ENCODE measurements around the gene FOLR1.
A peak's percentile ranks its signal among the peaks of the same experiment; 100 is the strongest.

Gene FOLR1

GRCh38 chr11:72238040-72238450 lies 46.1 kb downstream of the FOLR1 start:
- Histone ChIP-seq H3K9me3 (ENCODE audit: insufficient read depth, low read length, severe bottlenecking) (no peaks in the 10 kb centered on the region), H4K20me1 (ENCODE audit: insufficient read depth, low read length) (peaks cover 16% of the 10 kb centered on the region; the same call in 1 of the 2 replicates), H3K27ac (ENCODE audit: low read length) (no peak overlapping the region), H2AFZ (ENCODE audit: low read depth, low read length) (no peak overlapping the region), H3K27me3 (ENCODE audit: insufficient read depth, low read length, poor library complexity) (no peaks in the 10 kb centered on the region), H3K79me2 (ENCODE audit: insufficient read depth, low read length) (no peaks in the 10 kb centered on the region), H3K36me3 (ENCODE audit: insufficient read depth, low read length) (peaks cover 55% of the 10 kb centered on the region), H3K9ac (ENCODE audit: low read depth, low read length) (no peak overlapping the region), H3K4me1 (ENCODE audit: insufficient read depth, low read length) (no peaks in the 10 kb centered on the region), H3K4me2 (ENCODE audit: insufficient read depth, low read length) (no peak overlapping the region), H3K4me3 (ENCODE audit: low read depth in 1 of 2, low read length in 2 of 2) (no peak overlapping the region)
- TF ChIP-seq EZH2 (IDR thresholded peaks at IDR 0.05; ENCODE audit: borderline replicate concordance, low read depth, low read length, severe bottlenecking), result no peak
- TF ChIP-seq, protein P1, sequence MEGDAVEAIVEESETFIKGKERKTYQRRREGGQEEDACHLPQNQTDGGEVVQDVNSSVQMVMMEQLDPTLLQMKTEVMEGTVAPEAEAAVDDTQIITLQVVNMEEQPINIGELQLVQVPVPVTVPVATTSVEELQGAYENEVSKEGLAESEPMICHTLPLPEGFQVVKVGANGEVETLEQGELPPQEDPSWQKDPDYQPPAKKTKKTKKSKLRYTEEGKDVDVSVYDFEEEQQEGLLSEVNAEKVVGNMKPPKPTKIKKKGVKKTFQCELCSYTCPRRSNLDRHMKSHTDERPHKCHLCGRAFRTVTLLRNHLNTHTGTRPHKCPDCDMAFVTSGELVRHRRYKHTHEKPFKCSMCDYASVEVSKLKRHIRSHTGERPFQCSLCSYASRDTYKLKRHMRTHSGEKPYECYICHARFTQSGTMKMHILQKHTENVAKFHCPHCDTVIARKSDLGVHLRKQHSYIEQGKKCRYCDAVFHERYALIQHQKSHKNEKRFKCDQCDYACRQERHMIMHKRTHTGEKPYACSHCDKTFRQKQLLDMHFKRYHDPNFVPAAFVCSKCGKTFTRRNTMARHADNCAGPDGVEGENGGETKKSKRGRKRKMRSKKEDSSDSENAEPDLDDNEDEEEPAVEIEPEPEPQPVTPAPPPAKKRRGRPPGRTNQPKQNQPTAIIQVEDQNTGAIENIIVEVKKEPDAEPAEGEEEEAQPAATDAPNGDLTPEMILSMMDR (IDR thresholded peaks at IDR 0.05; ENCODE audit: borderline replicate concordance, extremely low read depth, low read length, poor library complexity, severe bottlenecking), result peak; percentile 78
- DNase-seq, result peak; percentile 55
- ATAC-seq (ENCODE audit: insufficient read depth, low read depth), result peak; percentile 70

DNA sequence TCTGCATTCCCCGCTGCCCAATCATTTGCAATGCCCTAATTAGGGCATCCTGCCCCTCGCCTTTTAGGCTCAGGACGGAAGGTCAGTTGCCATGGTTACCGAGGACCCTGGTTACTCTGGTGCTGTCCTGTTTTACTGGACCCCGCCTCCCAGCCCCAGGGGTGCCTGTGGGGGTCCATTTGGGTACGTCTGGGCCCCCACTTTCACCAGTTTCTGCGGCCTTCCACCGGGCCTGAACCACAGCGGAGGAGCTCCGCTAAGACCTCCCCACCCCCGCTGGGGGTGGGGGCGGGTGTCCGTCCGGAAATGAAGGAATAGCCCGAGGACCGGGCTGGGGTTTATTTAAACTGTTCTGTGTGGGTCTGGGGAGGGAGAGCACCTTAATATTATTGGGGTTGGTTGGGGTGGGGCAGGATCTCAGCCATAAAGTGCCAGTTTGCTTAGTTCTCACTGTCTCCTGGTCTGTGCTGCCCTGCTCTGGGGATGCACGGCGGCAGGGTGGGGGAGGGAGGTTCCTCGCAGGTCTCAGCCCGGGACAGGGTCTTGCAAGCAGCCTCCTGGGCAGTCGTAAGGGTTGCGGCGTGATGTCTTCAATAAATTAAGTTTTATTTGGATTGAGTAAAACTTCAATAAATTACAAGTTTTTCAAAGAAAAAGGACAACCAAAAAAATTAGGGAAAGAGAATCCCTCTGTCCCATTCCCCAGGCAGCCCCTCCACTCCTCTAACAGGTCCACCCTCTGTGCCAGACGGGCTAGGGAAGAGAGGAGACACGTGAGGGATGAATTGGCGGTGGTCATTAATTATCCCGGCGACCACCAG lies 46.8 kb downstream of the FOLR1 start:
- no peak for ATAC-seq (ENCODE audit: insufficient read depth, low read depth)
- H3K9me3 ChIP-seq (ENCODE audit: insufficient read depth, low read length, severe bottlenecking), result no peaks in the 10 kb centered on the region
- H3K4me2 ChIP-seq (ENCODE audit: insufficient read depth, low read length), result no peak overlapping the region
- TF ChIP-seq, protein P1 (IDR thresholded peaks at IDR 0.05; ENCODE audit: borderline replicate concordance, extremely low read depth, low read length, poor library complexity, severe bottlenecking), result no peak
- TF ChIP-seq EZH2 (IDR thresholded peaks at IDR 0.05; ENCODE audit: borderline replicate concordance, low read depth, low read length, severe bottlenecking), result no peak
- no peaks in the 10 kb centered on the region for H3K79me2 ChIP-seq (ENCODE audit: insufficient read depth, low read length)
- H2AFZ ChIP-seq (ENCODE audit: low read depth, low read length), result no peak overlapping the region
- no peaks in the 10 kb centered on the region for H3K4me1 ChIP-seq (ENCODE audit: insufficient read depth, low read length)
- no peaks in the 10 kb centered on the region for H3K27me3 ChIP-seq (ENCODE audit: insufficient read depth, low read length, poor library complexity)
- no peak overlapping the region for H3K4me3 ChIP-seq (ENCODE audit: low read depth in 1 of 2, low read length in 2 of 2)
- H3K36me3 ChIP-seq (ENCODE audit: insufficient read depth, low read length), result peaks cover 48% of the 10 kb centered on the region
- no peak overlapping the region for H3K9ac ChIP-seq (ENCODE audit: low read depth, low read length)
- DNase-seq, result no peak
- no peak overlapping the region for H3K27ac ChIP-seq (ENCODE audit: low read length)
- peaks cover 16% of the 10 kb centered on the region; the same call in 1 of the 2 replicates for H4K20me1 ChIP-seq (ENCODE audit: insufficient read depth, low read length)

DNA sequence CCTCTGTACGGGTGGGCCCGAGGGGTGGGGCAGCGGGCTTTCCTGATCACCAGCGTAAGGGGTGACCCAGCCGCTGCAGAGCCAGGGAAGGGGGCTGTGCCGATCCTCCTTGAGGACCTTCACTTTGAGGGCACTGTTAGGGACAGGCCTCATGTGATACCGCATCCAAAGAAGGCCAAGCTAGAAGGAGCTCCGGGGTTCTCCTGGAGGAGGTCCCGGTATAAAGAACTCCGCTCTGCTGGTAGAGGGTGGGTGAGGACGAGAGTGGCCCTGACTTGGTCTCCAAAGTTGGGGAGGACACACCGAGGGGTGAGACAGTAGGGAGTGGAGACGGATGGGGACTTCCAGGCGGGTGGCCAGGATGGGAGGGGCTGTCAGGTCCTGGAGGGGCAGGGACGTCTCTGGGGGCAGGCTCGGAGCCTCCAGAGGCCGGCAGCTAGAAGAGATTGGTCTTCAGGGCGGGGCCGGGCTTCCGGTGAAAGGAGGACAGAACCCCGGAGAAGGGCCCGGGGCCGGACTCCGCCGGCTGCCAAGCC lies 47.4 kb downstream of the FOLR1 start:
- Histone ChIP-seq H3K9me3 (ENCODE audit: insufficient read depth, low read length, severe bottlenecking) (no peaks in the 10 kb centered on the region), H3K79me2 (ENCODE audit: insufficient read depth, low read length) (no peaks in the 10 kb centered on the region), H3K27me3 (ENCODE audit: insufficient read depth, low read length, poor library complexity) (no peaks in the 10 kb centered on the region), H3K4me2 (ENCODE audit: insufficient read depth, low read length) (no peak overlapping the region), H2AFZ (ENCODE audit: low read depth, low read length) (no peak overlapping the region), H3K4me3 (ENCODE audit: low read depth in 1 of 2, low read length in 2 of 2) (no peak overlapping the region), H3K9ac (ENCODE audit: low read depth, low read length) (no peak overlapping the region), H3K36me3 (ENCODE audit: insufficient read depth, low read length) (peaks cover 42% of the 10 kb centered on the region), H4K20me1 (ENCODE audit: insufficient read depth, low read length) (peaks cover 16% of the 10 kb centered on the region; the same call in 1 of the 2 replicates), H3K27ac (ENCODE audit: low read length) (no peak overlapping the region), H3K4me1 (ENCODE audit: insufficient read depth, low read length) (no peaks in the 10 kb centered on the region)
- ATAC-seq (ENCODE audit: insufficient read depth, low read depth) (peak; percentile 22; the same call in 2 of the 3 replicates), DNase-seq (no peak)
- TF ChIP-seq EZH2 (IDR thresholded peaks at IDR 0.05; ENCODE audit: borderline replicate concordance, low read depth, low read length, severe bottlenecking), result no peak
- TF ChIP-seq, protein P1 (IDR thresholded peaks at IDR 0.05; ENCODE audit: borderline replicate concordance, extremely low read depth, low read length, poor library complexity, severe bottlenecking), result no peak

Data from DND-41 (cell line).